Gastroesophageal sphincter (tissue), 4 donors: ENCODE measurements around the gene IL17RB. TPM values are rescaled to one million over a fixed set of nuclear protein-coding genes. Genes with fewer than 3 reads are reported as not detected.

Source experiments
- ATAC-seq: fragments of 150-250 bp; one replicate; pipeline ENCODE4 v1.9.1; 2016; ENCODE audit warnings: mild to moderate bottlenecking, moderate library complexity
- H3K27ac ChIP-seq, 4 donors: fragments of 200-600 bp; sonication (generic) in 3 of 4; 1 replicate in 3 of 4; 2 replicates in 1 of 4; pipeline ENCODE4 v1.5.1; 2016 to 2019
- H3K27me3 ChIP-seq: fragments of 200-600 bp; sonication (generic); one replicate; pipeline ENCODE4 v1.5.1; 2019
- H3K36me3 ChIP-seq, 2 donors: fragments of 200-600 bp; sonication (generic); one replicate each; pipeline ENCODE4 v1.5.1; 2019; ENCODE audit warnings: control low read depth in 1 of 2
- H3K4me1 ChIP-seq, 3 donors: fragments of 200-600 bp; sonication (generic); 1 replicate in 2 of 3; 2 replicates in 1 of 3; pipeline ENCODE4 v1.5.1; 2016 to 2019; ENCODE audit warnings: control low read depth in 2 of 3
- H3K4me3 ChIP-seq, 2 donors: fragments of 200-600 bp; sonication (generic); one replicate each; pipeline ENCODE4 v1.5.1; 2019; ENCODE audit warnings: mild to moderate bottlenecking in 1 of 2, moderate library complexity in 1 of 2
- H3K9me3 ChIP-seq, 3 donors: fragments of 200-600 bp; sonication (generic); one replicate each; pipeline ENCODE4 v1.5.1; 2017 to 2019; ENCODE audit warnings: control low read depth in 2 of 3
- CTCF ChIP-seq, 4 experiments: fragments of 200-600 bp in 2 of 4; fragments of 450-650 bp in 2 of 4; sonication (generic) in 1 of 4; IDR thresholded peaks; one replicate each; pipeline ENCODE4 v1.5.1; 2017 to 2019; ENCODE audit warnings: antibody characterized with exemption in 4 of 4, mild to moderate bottlenecking in 2 of 4, moderate library complexity in 2 of 4
- EP300 ChIP-seq: sonication (generic); formaldehyde crosslinking; IDR thresholded peaks from one replicate; pipeline ENCODE4 v1.6.1; 2017; ENCODE audit warnings: antibody characterized with exemption, mild to moderate bottlenecking
- POLR2A ChIP-seq, 2 donors: fragments of 450-650 bp; IDR thresholded peaks; one replicate each; pipeline ENCODE4 v1.6.1; 2017; ENCODE audit warnings: antibody characterized with exemption in 2 of 2, mild to moderate bottlenecking in 2 of 2, moderate library complexity in 1 of 2
- POLR2AphosphoS5 ChIP-seq: sonication (generic); formaldehyde crosslinking; IDR thresholded peaks from one replicate; pipeline ENCODE4 v1.6.1; 2017; ENCODE audit warnings: antibody characterized with exemption
- WGBS, 2 donors: methylation state at CpG; one replicate each; pipeline ENCODE4 v1.1.5; 2018; ENCODE audit warnings: low coverage in 1 of 2; 5-methylcytosine and 5-hydroxymethylcytosine counted together
- total RNA-seq, 4 donors: library from RNA; depleted of rRNA; stranded (reverse); fragments of >200 nt; gene quantifications; one replicate each; pipeline ENCODE4 v1.1.0, GENCODE V29; 2016

IL17RB gene
- total RNA-seq, 4 donors from 2014 or later: 0.19 to 1.1 (median 0.45) TPM

- 68 to 95% methylated on average over 3 to 4 of the region's 4 CpGs for WGBS, 2 donors
Measured at GRCh38 chr3:53816425-53816824, 29.9 kb upstream of the IL17RB start.

DNA sequence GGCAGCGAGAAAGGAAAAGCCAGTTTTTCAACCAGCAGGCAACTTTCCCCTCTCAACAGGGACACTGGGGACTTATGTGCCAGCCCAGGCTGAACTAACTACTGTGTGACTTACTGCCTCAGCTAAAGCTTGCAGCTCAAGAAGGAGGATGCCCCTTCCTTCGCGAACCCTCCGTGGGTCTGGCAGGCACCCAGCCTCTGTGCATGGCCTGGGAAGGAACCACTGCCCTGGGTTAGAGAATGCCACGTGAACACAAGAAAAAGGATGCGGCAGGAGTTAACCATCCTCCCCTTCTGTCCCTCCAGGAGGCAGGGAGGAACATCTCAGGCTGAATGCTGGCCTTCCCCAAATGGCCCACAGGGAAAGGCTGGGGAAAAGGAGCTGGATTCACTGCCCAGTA, 29.2 kb upstream of the IL17RB start:
- ATAC-seq: no peak
- no peaks in the 10 kb centered on the region for H3K27me3 ChIP-seq
- 90 to 100% methylated on average over 2 to 4 of the region's 6 CpGs for WGBS, 2 donors
- H3K9me3 ChIP-seq: no peaks in the 10 kb centered on the region
- H3K4me1 ChIP-seq: no peaks in the 10 kb centered on the region
- H3K36me3 ChIP-seq: peaks cover 0 to 18% of the 10 kb centered on the region in 2 donors
- H3K4me3 ChIP-seq: no peak overlapping the region
- TF ChIP-seq POLR2AphosphoS5 (no peak), POLR2A (IDR thresholded peaks at IDR 0.05) (no peak), EP300 (no peak), CTCF (IDR thresholded peaks at IDR 0.05) (no peak)
- no peak overlapping the region for H3K27ac ChIP-seq

More at GRCh38 chr3:53816425-53816824, 29.9 kb upstream of the IL17RB start:
- Histone ChIP-seq H3K27ac (no peak overlapping the region), H3K4me1 (no peaks in the 10 kb centered on the region), H3K9me3 (no peaks in the 10 kb centered on the region), H3K36me3 (peaks cover 0 to 18% of the 10 kb centered on the region in 2 donors), H3K27me3 (no peaks in the 10 kb centered on the region), H3K4me3 (no peak overlapping the region)
- TF ChIP-seq EP300: no peak
- no peak for TF ChIP-seq CTCF (IDR thresholded peaks at IDR 0.05)
- no peak for TF ChIP-seq POLR2AphosphoS5
- TF ChIP-seq POLR2A (IDR thresholded peaks at IDR 0.05): no peak
- no peak for ATAC-seq

DNA sequence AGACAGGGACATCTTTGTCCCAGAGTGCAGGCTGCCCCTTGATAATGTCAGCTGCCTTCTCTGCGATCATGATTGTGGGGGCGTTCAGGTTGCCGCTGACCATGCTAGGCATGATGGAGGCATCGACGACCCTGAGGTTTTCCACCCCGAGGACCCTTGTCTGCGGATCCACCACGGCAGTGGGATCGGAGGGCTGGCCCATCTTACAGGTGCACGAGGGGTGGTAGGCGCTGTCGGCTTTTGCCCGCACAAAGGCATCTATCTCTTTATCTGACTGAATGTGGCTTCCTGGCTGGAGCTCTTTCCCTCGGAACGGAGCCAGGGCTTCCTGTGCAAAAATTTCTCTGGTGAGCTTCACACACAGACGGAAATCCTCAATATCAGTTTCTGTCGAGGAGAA, 28.6 kb upstream of the IL17RB start:
- TF ChIP-seq POLR2AphosphoS5 (no peak), CTCF (IDR thresholded peaks at IDR 0.05) (no peak), POLR2A (IDR thresholded peaks at IDR 0.05) (no peak), EP300 (no peak)
- Histone ChIP-seq H3K9me3 (no peaks in the 10 kb centered on the region), H3K36me3 (peaks cover 0 to 18% of the 10 kb centered on the region in 2 donors), H3K4me3 (no peak overlapping the region), H3K27ac (no peak overlapping the region), H3K27me3 (no peaks in the 10 kb centered on the region), H3K4me1 (no peaks in the 10 kb centered on the region)
- no peak for ATAC-seq
- WGBS, 2 donors: 87% methylated on average over 8 of the region's 17 CpGs; no CpG with 5 or more reads in 1 of the 2 donors

GRCh38 chr3:53818221-53819162, 27.9 kb upstream of the IL17RB start:
- Histone ChIP-seq H3K27ac (no peak overlapping the region), H3K36me3 (peaks cover 0 to 18% of the 10 kb centered on the region in 2 donors), H3K4me3 (no peak overlapping the region), H3K27me3 (no peaks in the 10 kb centered on the region), H3K4me1 (no peaks in the 10 kb centered on the region), H3K9me3 (no peaks in the 10 kb centered on the region)
- no peak for ATAC-seq
- TF ChIP-seq POLR2AphosphoS5 (no peak), CTCF (IDR thresholded peaks at IDR 0.05) (no peak)
- WGBS, 2 donors: 91% methylated on average over 5 of the region's 14 CpGs; no CpG with 5 or more reads in 1 of the 2 donors
